Psoas muscle (tissue), 8 donors: Measurements from ENCODE around the gene LOXHD1. TPM values are rescaled to one million over a fixed set of nuclear protein-coding genes. Genes with fewer than 3 reads are reported as not detected.

Experiments
- ATAC-seq, 4 donors: fragments of 200-7000 bp; cut with Tn5 transposase; one replicate each; pipeline ENCODE4 v1.9.1; 2020; ENCODE audit warnings: moderate library complexity in 3 of 4, mild to moderate bottlenecking in 2 of 4
- DNase-seq, 2 donors: peaks; one replicate each; pipeline ENCODE4 v3.0.0-alpha.2; 2020
- H3K27ac ChIP-seq: fragments of 200-600 bp; one replicate; pipeline ENCODE4 v1.8.0; 2022
- H3K27me3 ChIP-seq, 3 donors: fragments of 200-600 bp in 1 of 3; one replicate each; pipeline versions ENCODE4 v1.6.1 to v1.8.0; 2013 to 2022; ENCODE audit warnings: low read length in 2 of 3, mild to moderate bottlenecking in 2 of 3, moderate library complexity in 1 of 3; ENCODE audit not compliant: insufficient read depth in 3 of 3
- H3K36me3 ChIP-seq, 2 donors: fragments of 200-600 bp in 1 of 2; one replicate each; pipeline versions ENCODE4 v1.6.1 to v1.8.0; 2013 to 2022; ENCODE audit warnings: low read depth in 1 of 2, mild to moderate bottlenecking in 1 of 2, moderate library complexity in 1 of 2; ENCODE audit not compliant: insufficient read depth in 1 of 2
- H3K4me1 ChIP-seq: fragments of 200-600 bp; one replicate; pipeline ENCODE4 v1.8.0; 2022
- H3K4me3 ChIP-seq: fragments of 200-600 bp; one replicate; pipeline ENCODE4 v1.8.0; 2022; ENCODE audit warnings: mild to moderate bottlenecking
- H3K9me3 ChIP-seq: fragments of 200-600 bp; one replicate; pipeline ENCODE4 v1.8.0; 2022
- CTCF ChIP-seq: fragments of 200-600 bp; IDR thresholded peaks from one replicate; pipeline ENCODE4 v1.8.0; 2022; ENCODE audit warnings: antibody characterized with exemption
- WGBS, 3 donors: extraction: QIAGEN DNeasy Blood & Tissue Kit; methylation state at CpG; one replicate each; pipeline versions ENCODE4 v1.1.6 to v1.1.7; 2013; 5-methylcytosine and 5-hydroxymethylcytosine counted together
- intact Hi-C, 2 donors: fragments of 100-400 bp; cut with DNase I; formaldehyde crosslinking; loops; one replicate each; pipeline versions ENCODE4 v1.11.0 to v1.14.2; 2022
- polyA plus RNA-seq, 3 donors: library from polyadenylated mRNA; stranded (reverse); fragments of 200-250 nt; gene quantifications; one replicate each; pipeline ENCODE4 v1.2.3, GENCODE V29; 2013
- total RNA-seq, 4 donors: library from RNA; stranded (reverse); fragmentation: NEBNext Ultra II Directional in 2 of 4; extraction: Animal tissue kit (Norgen Biotek cat#: 25700) in 2 of 4; gene quantifications; one replicate each; pipeline versions ENCODE4 v1.2.1 to v1.2.4, GENCODE V29; 2021 to 2023
- donor health status: healthy with polysubstance abuse.
- donor health status: DM: no; HTN: no; CAD: no; lungs with moderate emphysema.
- donor health status: Bipolar disorder and iron deficiency.
- donor health status: healthy.
- donor health status: DM: yes; HTN: yes; CAD: no.
- donor health status: DM: no; HTN: no; CAD: no.
- donor health status: DM: no; HTN: no; CAD: no.
- donor health status: DM: yes; HTN: yes; CAD: no.

Gene LOXHD1
- total and polyA plus RNA-seq, 7 donors: 0.06 to 0.34 (median 0.12) TPM; not detected in 1

GRCh38 chr18:46704189-46704588, 47.2 kb upstream of the LOXHD1 start:
- H3K4me3 ChIP-seq: no peak overlapping the region
- H3K27me3 ChIP-seq: no peaks in the 10 kb centered on the region
- TF ChIP-seq CTCF: no peak
- no peaks in the 10 kb centered on the region for H3K36me3 ChIP-seq
- intact Hi-C loops: no loop called here
- ATAC-seq (no peak), DNase-seq (no peak)
- H3K9me3 ChIP-seq: no peaks in the 10 kb centered on the region
- peaks cover 28% of the 10 kb centered on the region for H3K4me1 ChIP-seq
- no peak overlapping the region for H3K27ac ChIP-seq
- WGBS, 3 donors: 68 to 74% (median 72%) methylated on average over 7 of the region's 7 CpGs

- DNase-seq: peak in 1 of 2 donors; percentile 65
- TF ChIP-seq CTCF: no peak
- intact Hi-C loops: no loop called here
- peak; percentile 73 to 91 (median 88) for ATAC-seq
- 33 to 55% (median 41%) methylated on average over 6 of the region's 6 CpGs for WGBS, 3 donors
- Histone ChIP-seq H3K4me3 (no peak overlapping the region), H3K27ac (peak overlapping the region; percentile 61), H3K9me3 (no peaks in the 10 kb centered on the region), H3K27me3 (no peaks in the 10 kb centered on the region), H3K36me3 (no peaks in the 10 kb centered on the region), H3K4me1 (peaks cover 28% of the 10 kb centered on the region)
Measured at GRCh38 chr18:46702471-46702870, 45.5 kb upstream of the LOXHD1 start.

GRCh38 chr18:46700066-46700824, 43.2 kb upstream of the LOXHD1 start:
- DNase-seq: no peak
- no peaks in the 10 kb centered on the region for H3K9me3 ChIP-seq
- H3K27ac ChIP-seq: no peak overlapping the region
- no peaks in the 10 kb centered on the region for H3K27me3 ChIP-seq
- no peak for ATAC-seq
- WGBS, 3 donors: 68 to 83% (median 72%) methylated on average over 5 of the region's 5 CpGs
- no peaks in the 10 kb centered on the region for H3K36me3 ChIP-seq
- peaks cover 19% of the 10 kb centered on the region for H3K4me1 ChIP-seq
- H3K4me3 ChIP-seq: no peak overlapping the region
- intact Hi-C loops: no loop called here
- TF ChIP-seq CTCF: no peak

- TF ChIP-seq CTCF: no peak
- no peaks in the 10 kb centered on the region for H3K27me3 ChIP-seq
- peaks cover 17% of the 10 kb centered on the region for H3K4me1 ChIP-seq
- H3K36me3 ChIP-seq: no peaks in the 10 kb centered on the region
- DNase-seq: no peak
- peak overlapping the region; percentile 36 for H3K27ac ChIP-seq
- ATAC-seq: no peak
- no peaks in the 10 kb centered on the region for H3K9me3 ChIP-seq
- no peak overlapping the region for H3K4me3 ChIP-seq
- intact Hi-C loops: no loop called here
Measured at GRCh38 chr18:46696702-46697101, 39.7 kb upstream of the LOXHD1 start.

- DNase-seq: peak in 1 of 2 donors; percentile 46
- H3K36me3 ChIP-seq: no peaks in the 10 kb centered on the region
- H3K27ac ChIP-seq: peak overlapping the region; percentile 36
- H3K9me3 ChIP-seq: no peaks in the 10 kb centered on the region
- H3K4me3 ChIP-seq: no peak overlapping the region
- 18 to 39% (median 25%) methylated on average over 3 of the region's 3 CpGs for WGBS, 3 donors
- no peaks in the 10 kb centered on the region for H3K27me3 ChIP-seq
- ATAC-seq: peak; percentile 73 to 81 (median 74)
- intact Hi-C loops: no loop called here
- H3K4me1 ChIP-seq: peaks cover 17% of the 10 kb centered on the region
- TF ChIP-seq CTCF: no peak
Measured at GRCh38 chr18:46696268-46696667, 39.2 kb upstream of the LOXHD1 start.
